Vagina (tissue), 2 donors: ENCODE data around the gene CPD. TPM values are rescaled to one million over a fixed set of nuclear protein-coding genes. Genes with fewer than 3 reads are reported as not detected.

ENCODE experiments used
- DNase-seq, 2 donors: peaks; one replicate each; pipeline ENCODE4 v3.0.0-alpha.2; 2017; ENCODE audit errors: extremely low spot score in 2 of 2
- H3K27ac ChIP-seq: fragments of 200-600 bp; sonication (generic); one replicate; pipeline ENCODE4 v1.5.1; 2019
- H3K27me3 ChIP-seq: fragments of 200-600 bp; sonication (generic); one replicate; pipeline ENCODE4 v1.5.1; 2019
- H3K36me3 ChIP-seq, 2 donors: fragments of 200-600 bp; sonication (generic); one replicate each; pipeline ENCODE4 v1.5.1; 2017 to 2019
- H3K4me1 ChIP-seq: fragments of 200-600 bp; sonication (generic); one replicate; pipeline ENCODE4 v1.5.1; 2019
- H3K4me3 ChIP-seq, 2 donors: fragments of 200-600 bp; sonication (generic); 1 replicate in 1 of 2; 2 replicates in 1 of 2; pipeline ENCODE4 v1.5.1; 2016 to 2019
- H3K9me3 ChIP-seq: fragments of 200-600 bp; sonication (generic); one replicate; pipeline ENCODE4 v1.5.1; 2019
- POLR2A ChIP-seq, 2 donors: fragments of 450-650 bp; IDR thresholded peaks; one replicate each; pipeline ENCODE4 v1.6.1; 2017; ENCODE audit warnings: antibody characterized with exemption in 2 of 2, mild to moderate bottlenecking in 2 of 2, moderate library complexity in 2 of 2
- POLR2AphosphoS5 ChIP-seq, 2 donors: sonication (generic); formaldehyde crosslinking; IDR thresholded peaks; one replicate each; pipeline ENCODE4 v1.9.0; 2017; ENCODE audit warnings: antibody characterized with exemption in 2 of 2, mild to moderate bottlenecking in 2 of 2, low read depth in 1 of 2; ENCODE audit not compliant: insufficient read depth in 1 of 2
- intact Hi-C: fragments of 100-400 bp; cut with DNase I; formaldehyde crosslinking; loops from one replicate; pipeline ENCODE4 v1.15.1; 2023
- total RNA-seq: library from RNA; depleted of rRNA; stranded (reverse); fragments of >200 nt; gene quantifications from one replicate; pipeline ENCODE4 v1.2.3, GENCODE V29; 2016
- TF ChIP-seq, protein P1 (sequence below), 3 experiments: fragments of 450-650 bp in 2 of 3; fragments of 200-600 bp in 1 of 3; sonication (generic) in 1 of 3; IDR thresholded peaks; one replicate each; pipeline ENCODE4 v1.5.1; 2017 to 2019; ENCODE audit warnings: antibody characterized with exemption in 3 of 3, mild to moderate bottlenecking in 2 of 3, moderate library complexity in 2 of 3

The CPD gene
- total RNA-seq, 1 donor from 2014 or later, result 56.5 TPM

DNA sequence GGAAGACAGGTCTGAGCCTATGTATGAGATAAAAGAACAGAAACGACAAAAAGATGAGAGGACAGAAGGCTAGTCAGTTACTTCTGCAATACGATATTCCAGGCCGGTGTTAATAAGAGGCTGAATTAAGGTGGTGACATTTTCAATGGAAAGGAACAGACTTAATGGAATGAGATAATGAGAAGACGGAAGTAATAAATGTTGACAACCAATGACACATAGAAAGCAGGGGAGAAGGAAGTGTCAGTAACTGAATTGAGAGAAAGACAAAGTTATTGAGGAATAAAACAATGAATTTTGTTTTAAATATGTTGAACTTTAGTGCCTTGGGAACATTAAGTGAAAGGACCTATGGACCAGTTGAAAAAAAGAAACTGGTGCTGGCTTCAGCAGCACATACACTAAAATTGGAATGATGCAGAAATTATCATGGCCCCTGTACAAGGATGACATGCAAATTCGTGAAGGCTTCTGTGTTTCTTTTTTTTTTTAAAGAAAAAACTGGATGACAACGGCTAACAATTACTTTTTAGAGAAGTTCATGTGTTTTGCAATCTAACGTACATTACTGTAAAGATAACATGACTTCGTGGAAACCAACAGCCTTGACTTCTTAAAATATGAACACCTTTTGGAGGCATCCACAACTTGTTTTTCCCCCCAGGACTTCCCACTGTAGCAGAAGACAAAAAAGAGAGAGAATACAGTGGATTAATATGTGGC is 18.5 kb upstream of the CPD start:
- no peaks in the 10 kb centered on the region for H3K4me1 ChIP-seq
- no peaks in the 10 kb centered on the region for H3K27me3 ChIP-seq
- no peak for DNase-seq
- H3K27ac ChIP-seq, result no peak overlapping the region
- H3K9me3 ChIP-seq, result no peaks in the 10 kb centered on the region
- TF ChIP-seq, protein P1, sequence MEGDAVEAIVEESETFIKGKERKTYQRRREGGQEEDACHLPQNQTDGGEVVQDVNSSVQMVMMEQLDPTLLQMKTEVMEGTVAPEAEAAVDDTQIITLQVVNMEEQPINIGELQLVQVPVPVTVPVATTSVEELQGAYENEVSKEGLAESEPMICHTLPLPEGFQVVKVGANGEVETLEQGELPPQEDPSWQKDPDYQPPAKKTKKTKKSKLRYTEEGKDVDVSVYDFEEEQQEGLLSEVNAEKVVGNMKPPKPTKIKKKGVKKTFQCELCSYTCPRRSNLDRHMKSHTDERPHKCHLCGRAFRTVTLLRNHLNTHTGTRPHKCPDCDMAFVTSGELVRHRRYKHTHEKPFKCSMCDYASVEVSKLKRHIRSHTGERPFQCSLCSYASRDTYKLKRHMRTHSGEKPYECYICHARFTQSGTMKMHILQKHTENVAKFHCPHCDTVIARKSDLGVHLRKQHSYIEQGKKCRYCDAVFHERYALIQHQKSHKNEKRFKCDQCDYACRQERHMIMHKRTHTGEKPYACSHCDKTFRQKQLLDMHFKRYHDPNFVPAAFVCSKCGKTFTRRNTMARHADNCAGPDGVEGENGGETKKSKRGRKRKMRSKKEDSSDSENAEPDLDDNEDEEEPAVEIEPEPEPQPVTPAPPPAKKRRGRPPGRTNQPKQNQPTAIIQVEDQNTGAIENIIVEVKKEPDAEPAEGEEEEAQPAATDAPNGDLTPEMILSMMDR (IDR thresholded peaks at IDR 0.05), result no peak
- no peaks in the 10 kb centered on the region for H3K36me3 ChIP-seq
- intact Hi-C loops, result no loop called here
- H3K4me3 ChIP-seq, result no peak overlapping the region

DNA sequence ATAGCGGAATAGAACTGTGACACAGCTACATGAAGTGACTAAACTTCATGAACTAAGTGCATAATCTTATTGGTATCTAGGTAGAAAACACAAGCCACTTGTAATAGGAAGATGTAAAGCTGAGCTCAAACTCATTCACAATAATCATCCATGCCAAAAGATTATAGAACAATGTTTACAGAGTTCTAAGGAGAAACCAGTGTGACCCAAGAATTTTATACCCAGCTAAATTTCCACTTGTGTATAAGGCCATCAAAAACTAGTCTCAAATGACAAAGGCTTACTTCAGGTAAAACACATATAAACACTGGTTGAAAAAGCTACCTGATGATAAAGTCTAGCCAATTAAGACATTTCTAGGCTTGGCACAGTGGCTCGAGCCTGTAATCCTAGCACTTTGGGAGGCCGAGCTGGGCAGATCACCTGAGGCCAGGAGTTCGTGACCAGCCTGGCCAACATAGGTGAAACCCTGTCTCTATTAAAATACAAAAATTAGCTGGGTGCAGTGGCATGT is 16.9 kb upstream of the CPD start:
- DNase-seq, result no peak
- H3K4me1 ChIP-seq, result no peaks in the 10 kb centered on the region
- no peaks in the 10 kb centered on the region for H3K27me3 ChIP-seq
- H3K27ac ChIP-seq, result no peak overlapping the region
- no peaks in the 10 kb centered on the region for H3K36me3 ChIP-seq
- intact Hi-C loops, result no loop called here
- no peak overlapping the region for H3K4me3 ChIP-seq
- TF ChIP-seq POLR2A (IDR thresholded peaks at IDR 0.05), result no peak
- TF ChIP-seq POLR2AphosphoS5 (IDR thresholded peaks at IDR 0.05; ENCODE audit: insufficient read depth in 1 of 2, low read depth in 1 of 2), result no peak
- TF ChIP-seq, protein P1 (IDR thresholded peaks at IDR 0.05), result no peak
- no peaks in the 10 kb centered on the region for H3K9me3 ChIP-seq

DNA sequence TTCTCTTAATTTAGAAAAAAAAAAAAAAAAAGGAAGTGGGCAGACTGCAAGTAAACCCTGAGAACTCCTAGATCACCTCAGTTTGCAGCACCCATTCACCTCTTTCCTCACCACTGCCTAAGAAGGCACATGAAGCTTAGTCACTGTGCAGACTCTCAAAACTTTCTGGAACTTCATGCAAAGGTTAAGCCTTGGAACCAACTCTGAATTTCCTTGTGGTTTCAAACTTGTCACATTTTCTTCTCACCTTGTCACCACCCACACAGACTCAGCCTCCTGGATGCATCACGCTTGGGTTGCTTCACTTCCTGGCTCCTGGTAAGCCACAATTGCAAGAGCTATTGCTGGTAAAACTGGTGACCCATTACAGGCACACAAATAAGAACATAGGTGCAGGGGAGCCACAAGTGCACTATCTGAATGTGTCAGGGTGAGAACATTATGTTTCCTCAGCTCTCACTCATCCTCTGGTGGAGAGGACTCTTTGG is 15.0 kb upstream of the CPD start:
- DNase-seq, result no peak
- H3K27ac ChIP-seq, result no peak overlapping the region
- TF ChIP-seq, protein P1 (IDR thresholded peaks at IDR 0.05), result no peak
- no peak for TF ChIP-seq POLR2A (IDR thresholded peaks at IDR 0.05)
- TF ChIP-seq POLR2AphosphoS5 (IDR thresholded peaks at IDR 0.05; ENCODE audit: insufficient read depth in 1 of 2, low read depth in 1 of 2), result peak in 1 of 2 donors; percentile 54

DNA sequence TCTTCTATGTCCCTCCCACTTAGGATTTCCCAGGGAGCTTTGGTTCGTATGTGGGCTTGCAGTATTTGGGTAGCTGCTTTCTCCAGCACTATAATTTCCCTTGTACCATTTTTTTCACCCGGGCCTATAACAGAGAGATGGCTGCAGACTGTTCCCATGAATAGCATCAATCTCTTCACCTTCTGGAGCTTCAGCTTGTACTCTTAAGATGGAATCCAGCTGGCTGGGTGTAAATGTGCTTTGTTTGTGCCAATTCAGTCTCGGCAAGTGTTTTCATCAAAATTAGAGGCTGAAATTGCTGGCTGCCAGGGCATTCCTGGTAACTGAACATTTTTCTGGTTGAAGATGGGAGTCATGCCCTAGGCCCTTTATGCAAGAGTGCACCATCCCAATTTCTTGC is 12.2 kb upstream of the CPD start:
- Histone ChIP-seq H3K4me3 (no peak overlapping the region), H3K9me3 (no peaks in the 10 kb centered on the region), H3K27ac (no peak overlapping the region), H3K36me3 (no peaks in the 10 kb centered on the region), H3K4me1 (no peaks in the 10 kb centered on the region), H3K27me3 (no peaks in the 10 kb centered on the region)
- intact Hi-C loops, result no loop called here
- no peak for DNase-seq
- TF ChIP-seq, protein P1 (IDR thresholded peaks at IDR 0.05), result no peak
- no peak for TF ChIP-seq POLR2AphosphoS5 (IDR thresholded peaks at IDR 0.05; ENCODE audit: insufficient read depth in 1 of 2, low read depth in 1 of 2)
- TF ChIP-seq POLR2A (IDR thresholded peaks at IDR 0.05), result no peak

More for the DNA sequence above, 15.0 kb upstream of the CPD start:
- Histone ChIP-seq H3K9me3 (no peaks in the 10 kb centered on the region), H3K4me1 (no peaks in the 10 kb centered on the region), H3K4me3 (no peak overlapping the region), H3K27me3 (no peaks in the 10 kb centered on the region), H3K36me3 (no peaks in the 10 kb centered on the region)
- intact Hi-C loops, result no loop called here
